HG02798 (cell line): Measurements from ENCODE around the gene NCAM1.
"Not testable (repeated sequence)": the region's sequence is repeated elsewhere in the genome, so short reads cannot be mapped to it uniquely, and the experiment has no call there.

Experiments used
- ATAC-seq: cut with Tn5 transposase; IDR thresholded peaks from one replicate; pipeline ENCODE4 v1.9.1; 2021; ENCODE audit warnings: mild to moderate bottlenecking; ENCODE audit not compliant: unreplicated experiment, poor library complexity

Gene NCAM1

GRCh38 chr11:113287801-113288200, 326.6 kb downstream of the NCAM1 start:
- no peak for ATAC-seq

GRCh38 chr11:113288286-113288863, 327.2 kb downstream of the NCAM1 start:
- ATAC-seq, result no peak

GRCh38 chr11:113289431-113290187, 328.4 kb downstream of the NCAM1 start:
- peak; percentile 94 for ATAC-seq

GRCh38 chr11:113293936-113294335, 332.7 kb downstream of the NCAM1 start:
- no peak for ATAC-seq

GRCh38 chr11:113295993-113296392, 334.8 kb downstream of the NCAM1 start:
- ATAC-seq, result no peak

- no peak for ATAC-seq
Measured at GRCh38 chr11:113296447-113297205, 335.4 kb downstream of the NCAM1 start.

- ATAC-seq, result not testable (repeated sequence)
Measured at GRCh38 chr11:113298496-113298895, 337.3 kb downstream of the NCAM1 start.

GRCh38 chr11:113304916-113305315, 343.7 kb downstream of the NCAM1 start:
- no peak for ATAC-seq

- ATAC-seq, result peak; percentile 86
Measured at GRCh38 chr11:113305440-113306336, 344.5 kb downstream of the NCAM1 start.

- ATAC-seq, result no peak
Measured at GRCh38 chr11:113308601-113309000, 347.4 kb downstream of the NCAM1 start.

- no peak for ATAC-seq
Measured at GRCh38 chr11:113311536-113311935, 350.3 kb downstream of the NCAM1 start.

GRCh38 chr11:113313601-113314000, 352.4 kb downstream of the NCAM1 start:
- no peak for ATAC-seq

- ATAC-seq, result no peak
Measured at GRCh38 chr11:113314065-113314388, 352.8 kb downstream of the NCAM1 start.

GRCh38 chr11:113314389-113315301, 353.4 kb downstream of the NCAM1 start, which contains the start of gene TTC12:
Gene TTC12 (plus strand): TSS chr11:113314583. CDS start chr11:113316258, 1,675 bp downstream.
- peak; percentile 98 for ATAC-seq

- no peak for ATAC-seq
Measured at GRCh38 chr11:113315811-113316210, 354.6 kb downstream of the NCAM1 start.

GRCh38 chr11:113316256-113316655, 355.0 kb downstream of the NCAM1 start:
- ATAC-seq, result no peak

GRCh38 chr11:113317339-113317738, 356.1 kb downstream of the NCAM1 start:
- ATAC-seq, result no peak

- no peak for ATAC-seq
Measured at GRCh38 chr11:113319085-113319484, 357.9 kb downstream of the NCAM1 start.

GRCh38 chr11:113322158-113322557, 360.9 kb downstream of the NCAM1 start:
- ATAC-seq, result no peak
